Pancreas (tissue), 10 donors: ENCODE results near the gene IQCK. TPM values are rescaled to one million over a fixed set of nuclear protein-coding genes. Genes with fewer than 3 reads are reported as not detected.

ENCODE experiments used
- ATAC-seq, 4 donors: fragments of 200-7000 bp; cut with Tn5 transposase; one replicate each; pipeline versions ENCODE4 v1.8.0 to v1.9.1; 2020; ENCODE audit warnings: mild to moderate bottlenecking in 4 of 4, moderate library complexity in 4 of 4
- DNase-seq, 6 donors: peaks; one replicate each; pipeline ENCODE4 v3.0.0-alpha.2; 2020
- FAIRE-seq: peaks from 2 replicates; lab custom pipeline; 2012; peaks lifted over from hg19 to GRCh38; lab: Jason Lieb, UNC
- H3K27ac ChIP-seq, 4 donors: fragments of 200-600 bp; sonication (generic); 1 replicate in 3 of 4; 2 replicates in 1 of 4; pipeline versions ENCODE4 v1.5.0 to v1.8.0; 2020
- H3K27me3 ChIP-seq, 4 donors: fragments of 200-600 bp; one replicate each; pipeline ENCODE4 v1.8.0; 2021
- H3K36me3 ChIP-seq, 3 donors: fragments of 200-600 bp; sonication (generic) in 1 of 3; one replicate each; pipeline versions ENCODE4 v1.5.0 to v1.8.0; 2020 to 2021
- H3K4me1 ChIP-seq, 3 donors: fragments of 200-600 bp; one replicate each; pipeline ENCODE4 v1.8.0; 2021
- H3K4me3 ChIP-seq, 4 donors: fragments of 200-600 bp; sonication (generic) in 2 of 4; one replicate each; pipeline versions ENCODE4 v1.5.0 to v1.8.0; 2020 to 2021
- H3K9me3 ChIP-seq, 4 donors: fragments of 200-600 bp; one replicate each; pipeline ENCODE4 v1.8.0; 2021
- CTCF ChIP-seq, 4 donors: fragments of 200-600 bp; sonication (generic) in 3 of 4; IDR thresholded peaks; one replicate each; pipeline versions ENCODE4 v1.5.0 to v1.8.0; 2021; ENCODE audit warnings: antibody characterized with exemption in 4 of 4
- WGBS, 2 donors: extraction: QIAGEN DNeasy Blood & Tissue Kit; methylation state at CpG; one replicate each; pipeline ENCODE4 v1.1.7; 2013; 5-methylcytosine and 5-hydroxymethylcytosine counted together
- intact Hi-C, 3 donors: fragments of 100-400 bp; cut with DNase I; formaldehyde crosslinking; loops; one replicate each; pipeline versions ENCODE4 v1.11.1 to v1.14.2; 2022
- polyA plus RNA-seq, 2 donors: library from polyadenylated mRNA; stranded (reverse); fragments of 200-250 nt; gene quantifications; one replicate each; pipeline ENCODE4 v1.2.3, GENCODE V29; 2013
- total RNA-seq, 6 donors: library from RNA; stranded (reverse); fragmentation: NEBNext Ultra II Directional in 4 of 6; extraction: Animal tissue kit (Norgen Biotek cat#: 25700) in 4 of 6; gene quantifications; one replicate each; pipeline versions ENCODE4 v1.2.1 to v1.2.4, GENCODE V29; 2021 to 2023
- donor health status: healthy with polysubstance abuse.
- donor health status: DM: no; HTN: no; CAD: no; lungs with moderate emphysema.
- donor health status: DM: no; HTN: no; CAD: no.
- donor health status: control.
- donor health status: control.
- donor health status: Bipolar disorder and iron deficiency.
- donor health status: DM: yes; HTN: yes; CAD: no.
- donor health status: DM: no; HTN: no; CAD: no.
- donor health status: DM: no; HTN: no; CAD: no.
- donor health status: DM: yes; HTN: yes; CAD: no.

The IQCK gene
- total and polyA plus RNA-seq, 8 donors, result 6.7 to 15.5 (median 10.9) TPM

- Histone ChIP-seq H3K9me3 (no peaks in the 10 kb centered on the region), H3K4me3 (no peak overlapping the region), H3K4me1 (peaks cover 22 to 39% (median 25%) of the 10 kb centered on the region in 3 donors), H3K27ac (peak overlapping the region in 2 of 4 donors; percentile 33 to 39), H3K36me3 (no peaks in the 10 kb centered on the region), H3K27me3 (no peaks in the 10 kb centered on the region)
- intact Hi-C loops, result no loop called here
- no peak for ATAC-seq
- no peak for DNase-seq
- FAIRE-seq, result no peak
- 83 to 86% methylated on average over 4 of the region's 4 CpGs for WGBS, 2 donors
- no peak for TF ChIP-seq CTCF (IDR thresholded peaks at IDR 0.05)
Observed at GRCh38 chr16:19749571-19750080, 31.6 kb downstream of the IQCK start.

- intact Hi-C loops, result no loop called here
- no peak for DNase-seq
- peak overlapping the region in 2 of 4 donors; percentile 82 for H3K27ac ChIP-seq
- H3K27me3 ChIP-seq, result no peaks in the 10 kb centered on the region
- no peak for TF ChIP-seq CTCF (IDR thresholded peaks at IDR 0.05)
- H3K4me1 ChIP-seq, result peaks cover 22 to 31% (median 29%) of the 10 kb centered on the region in 3 donors
- H3K36me3 ChIP-seq, result no peaks in the 10 kb centered on the region
- 68% methylated on average over 6 of the region's 6 CpGs for WGBS, 2 donors
- no peaks in the 10 kb centered on the region for H3K9me3 ChIP-seq
- no peak overlapping the region for H3K4me3 ChIP-seq
- FAIRE-seq, result no peak
- ATAC-seq, result no peak
Observed at GRCh38 chr16:19751478-19752385, 33.7 kb downstream of the IQCK start.

DNA sequence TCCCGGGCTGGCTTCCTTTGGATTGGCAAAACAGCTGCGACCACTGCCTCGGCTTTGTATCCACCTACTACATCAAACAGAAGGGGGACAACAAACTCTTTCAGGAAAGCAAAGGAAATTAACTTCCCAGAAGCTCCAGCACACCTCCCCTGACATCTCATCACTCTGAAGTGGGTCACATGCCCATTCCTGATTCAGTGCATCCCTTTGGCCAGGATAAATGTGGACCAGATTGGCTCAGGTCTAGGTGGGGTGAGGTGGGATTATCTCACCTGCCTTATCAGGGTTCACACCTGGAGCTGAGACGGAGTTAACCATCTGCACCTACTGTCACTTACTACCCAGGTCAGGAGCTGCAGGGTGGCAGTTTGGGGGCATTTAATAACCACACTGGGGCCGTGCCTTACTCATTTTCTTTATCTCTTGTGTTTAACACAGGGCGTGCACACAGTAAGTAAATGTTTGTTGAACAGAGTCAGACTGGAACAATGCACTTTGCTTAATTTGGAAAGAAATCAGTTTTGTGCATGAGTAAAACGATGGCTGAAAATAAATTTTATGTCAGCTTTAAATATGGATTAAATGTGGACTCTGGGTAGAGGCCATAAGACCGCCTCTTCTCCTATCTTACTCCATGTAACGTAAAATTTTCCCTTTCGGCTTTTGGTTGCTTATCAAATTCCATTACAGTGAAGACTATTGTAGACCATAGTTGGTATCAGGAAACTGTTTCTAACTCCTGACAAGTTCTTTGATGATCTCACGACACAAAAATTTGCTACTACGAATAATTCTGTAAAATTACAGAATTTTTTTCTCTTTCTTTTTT, 36.0 kb downstream of the IQCK start:
- H3K4me1 ChIP-seq, result peaks cover 17 to 29% (median 27%) of the 10 kb centered on the region in 3 donors
- H3K4me3 ChIP-seq, result no peak overlapping the region
- no peak for FAIRE-seq
- DNase-seq, result peak in 1 of 6 donors; percentile 21
- 19 to 23% methylated on average over 12 of the region's 12 CpGs for WGBS, 2 donors
- no peaks in the 10 kb centered on the region for H3K27me3 ChIP-seq
- no peaks in the 10 kb centered on the region for H3K36me3 ChIP-seq
- H3K9me3 ChIP-seq, result no peaks in the 10 kb centered on the region
- no peak for TF ChIP-seq CTCF (IDR thresholded peaks at IDR 0.05)
- peak; percentile 81 to 88 (median 84) for ATAC-seq
- intact Hi-C loops, result no loop called here
- peak overlapping the region; percentile 19 to 82 (median 54) for H3K27ac ChIP-seq

DNA sequence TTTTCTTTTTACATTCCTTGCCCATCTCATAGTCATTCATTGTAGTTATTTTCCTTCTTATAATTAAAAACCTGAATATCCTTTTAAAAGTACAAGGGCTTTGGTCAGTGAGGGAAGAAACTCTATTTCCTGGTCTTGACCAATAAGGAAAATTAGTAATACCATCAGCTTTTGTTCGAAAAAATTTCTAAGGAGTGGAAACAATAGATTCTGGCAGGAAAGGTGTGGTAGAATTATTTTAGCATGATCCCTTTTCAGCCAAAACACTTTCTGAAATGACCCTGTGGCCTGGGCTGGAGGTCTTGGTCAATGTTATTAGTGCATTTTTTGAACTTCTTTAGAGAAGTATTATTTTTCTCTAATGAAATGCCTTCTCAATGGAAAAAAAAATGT, 36.6 kb downstream of the IQCK start:
- FAIRE-seq, result no peak
- WGBS, 2 donors, result 48 to 63% methylated on average over 1 of the region's 1 CpG
- no peaks in the 10 kb centered on the region for H3K9me3 ChIP-seq
- intact Hi-C loops, result no loop called here
- ATAC-seq, result no peak
- H3K27ac ChIP-seq, result peak overlapping the region in 2 of 4 donors; percentile 82
- no peak for TF ChIP-seq CTCF (IDR thresholded peaks at IDR 0.05)
- H3K4me3 ChIP-seq, result no peak overlapping the region
- no peaks in the 10 kb centered on the region for H3K36me3 ChIP-seq
- H3K27me3 ChIP-seq, result no peaks in the 10 kb centered on the region
- H3K4me1 ChIP-seq, result peaks cover 16 to 29% (median 23%) of the 10 kb centered on the region in 3 donors
- no peak for DNase-seq
